Naive B cell (primary cell): ENCODE data around the gene CHD8. TPM values are rescaled to one million over a fixed set of nuclear protein-coding genes. Genes with fewer than 3 reads are reported as not detected.

Experiments
- polyA plus RNA-seq, 6 donors: library from polyadenylated mRNA; unstranded; fragments of 300-500 nt; fragmentation: Illumina TruSeq; gene quantifications; one replicate each; pipeline ENCODE4 v1.2.3, GENCODE V29; 2021; ENCODE audit warnings: low read depth in 6 of 6

CHD8 gene
- polyA plus RNA-seq, 6 donors from 2014 or later, result 15.0 to 57.3 (median 33.3) TPM

Other genes with a start within 250 kb of the CHD8 start
- gene HNRNPC, start 186.7 kb downstream of the CHD8 start, polyA plus RNA-seq, result 1,000 to 10,000 TPM in 2 of 6 donors, 100 to 1,000 TPM in 4; 797 to 1,243 (median 873) TPM
- under 1 TPM in 1 of 6 donors, not detected in 5; 0.26 TPM for gene RPGRIP1, start 176.0 kb downstream of the CHD8 start, polyA plus RNA-seq
- gene SUPT16H, start 72.1 kb downstream of the CHD8 start, polyA plus RNA-seq, result 10 to 100 TPM; 72.4 to 94.8 (median 77.8) TPM
- 10 to 100 TPM; 11.6 to 16.9 (median 15.0) TPM for gene RAB2B, start 20.8 kb upstream of the CHD8 start, polyA plus RNA-seq
- gene TOX4, start 21.1 kb upstream of the CHD8 start, polyA plus RNA-seq, result 100 to 1,000 TPM in 2 of 6 donors, 10 to 100 TPM in 4; 59.6 to 110 (median 93.2) TPM
- 10 to 100 TPM; 16.4 to 26.5 (median 24.5) TPM for gene METTL3, start 55.2 kb upstream of the CHD8 start, polyA plus RNA-seq
- gene SALL2, start 70.2 kb upstream of the CHD8 start, polyA plus RNA-seq, result 1 to 10 TPM in 1 of 6 donors, under 1 TPM in 3, not detected in 2; 0.17 to 1.1 (median 0.53) TPM
- gene OR10G3, start 124.0 kb upstream of the CHD8 start, polyA plus RNA-seq, result not detected
- gene OR10G2, start 178.8 kb upstream of the CHD8 start, polyA plus RNA-seq, result not detected
- gene OR4E2, start 197.7 kb upstream of the CHD8 start, polyA plus RNA-seq, result not detected
- not detected for gene OR4E1, start 217.7 kb upstream of the CHD8 start, polyA plus RNA-seq